ENCODE data around the gene GAS6.
A peak's percentile ranks its signal among the peaks of the same experiment; 100 is the strongest.

Gene GAS6

GRCh38 chr13:113800576-113800926 is 63.3 kb downstream of the GAS6 start:
- Histone ChIP-seq H3K27ac (ENCODE audit: low read depth, low read length) (no peak overlapping the region), H2AFZ (ENCODE audit: insufficient read depth, low read length, poor library complexity) (no peak overlapping the region), H3K23ac (ENCODE audit: low read length) (no peak overlapping the region), H2BK120ac (ENCODE audit: insufficient read depth, low read length, poor library complexity) (no peak overlapping the region), H3K14ac (ENCODE audit: low read length) (no peak overlapping the region), H3K9me3 (ENCODE audit: insufficient read depth, low read depth, low read length) (peaks cover 5% of the 10 kb centered on the region), H2BK12ac (ENCODE audit: low read length) (no peak overlapping the region), H3K79me2 (ENCODE audit: control insufficient read depth, insufficient read depth, low read length, poor library complexity) (no peaks in the 10 kb centered on the region), H3K36me3 (ENCODE audit: control insufficient read depth in 1 of 2, insufficient read depth in 2 of 2, low read length in 2 of 2) (no peaks in the 10 kb centered on the region), H4K12ac (ENCODE audit: low read depth, low read length) (no peak overlapping the region), H4K91ac (ENCODE audit: low read depth, low read length) (no peak overlapping the region), H3K79me1 (ENCODE audit: low read length) (no peaks in the 10 kb centered on the region), H2AK5ac (ENCODE audit: low read length) (no peak overlapping the region), H3K27me3 (ENCODE audit: insufficient read depth, low read length) (no peaks in the 10 kb centered on the region), H3K4ac (ENCODE audit: low read depth, low read length) (no peak overlapping the region), H4K8ac (ENCODE audit: low read depth, low read length) (no peak overlapping the region), H3K4me2 (ENCODE audit: low read length) (no peak overlapping the region), H3K18ac (ENCODE audit: low read length) (no peak overlapping the region), H3K4me3 (ENCODE audit: low read depth, low read length) (no peak overlapping the region), H2BK5ac (ENCODE audit: low read depth, low read length, poor library complexity) (no peak overlapping the region), H3K9ac (ENCODE audit: low read length) (no peak overlapping the region), H3K4me1 (ENCODE audit: control insufficient read depth in 1 of 2, insufficient read depth in 2 of 2, low read length in 2 of 2) (no peaks in the 10 kb centered on the region)
- DNase-seq, result no peak
- no CpG with 5 or more reads among the region's 10 CpGs for WGBS (ENCODE audit: extremely low coverage, insufficient coverage, insufficient read length)

GRCh38 chr13:113798200-113798811 is 65.6 kb downstream of the GAS6 start:
- no peaks in the 10 kb centered on the region for H3K79me2 ChIP-seq (ENCODE audit: control insufficient read depth, insufficient read depth, low read length, poor library complexity)
- H2AFZ ChIP-seq (ENCODE audit: insufficient read depth, low read length, poor library complexity), result no peak overlapping the region
- H3K23ac ChIP-seq (ENCODE audit: low read length), result no peak overlapping the region
- 100% methylated on average over 2 of the region's 2 CpGs for WGBS (ENCODE audit: extremely low coverage, insufficient coverage, insufficient read length)
- no peak overlapping the region for H3K4ac ChIP-seq (ENCODE audit: low read depth, low read length)
- no peaks in the 10 kb centered on the region for H3K79me1 ChIP-seq (ENCODE audit: low read length)
- no peak overlapping the region for H2AK5ac ChIP-seq (ENCODE audit: low read length)
- no peak overlapping the region for H3K4me3 ChIP-seq (ENCODE audit: low read depth, low read length)
- H3K9me3 ChIP-seq (ENCODE audit: insufficient read depth, low read depth, low read length), result peaks cover 6% of the 10 kb centered on the region
- no peaks in the 10 kb centered on the region for H3K4me1 ChIP-seq (ENCODE audit: control insufficient read depth in 1 of 2, insufficient read depth in 2 of 2, low read length in 2 of 2)
- H3K27ac ChIP-seq (ENCODE audit: low read depth, low read length), result no peak overlapping the region
- H2BK120ac ChIP-seq (ENCODE audit: insufficient read depth, low read length, poor library complexity), result no peak overlapping the region
- H3K9ac ChIP-seq (ENCODE audit: low read length), result no peak overlapping the region
- no peak overlapping the region for H4K8ac ChIP-seq (ENCODE audit: low read depth, low read length)
- H2BK5ac ChIP-seq (ENCODE audit: low read depth, low read length, poor library complexity), result no peak overlapping the region
- no peak overlapping the region for H4K91ac ChIP-seq (ENCODE audit: low read depth, low read length)
- no peak for DNase-seq
- no peaks in the 10 kb centered on the region for H3K27me3 ChIP-seq (ENCODE audit: insufficient read depth, low read length)
- no peak overlapping the region for H2BK12ac ChIP-seq (ENCODE audit: low read length)
- H4K12ac ChIP-seq (ENCODE audit: low read depth, low read length), result no peak overlapping the region
- no peak overlapping the region for H3K14ac ChIP-seq (ENCODE audit: low read length)
- H3K18ac ChIP-seq (ENCODE audit: low read length), result no peak overlapping the region
- no peaks in the 10 kb centered on the region for H3K36me3 ChIP-seq (ENCODE audit: control insufficient read depth in 1 of 2, insufficient read depth in 2 of 2, low read length in 2 of 2)
- no peak overlapping the region for H3K4me2 ChIP-seq (ENCODE audit: low read length)

GRCh38 chr13:113796964-113797676 is 66.8 kb downstream of the GAS6 start:
- Histone ChIP-seq H3K79me2 (ENCODE audit: control insufficient read depth, insufficient read depth, low read length, poor library complexity) (no peaks in the 10 kb centered on the region), H2AFZ (ENCODE audit: insufficient read depth, low read length, poor library complexity) (no peak overlapping the region), H2AK5ac (ENCODE audit: low read length) (no peak overlapping the region), H4K8ac (ENCODE audit: low read depth, low read length) (no peak overlapping the region), H3K9me3 (ENCODE audit: insufficient read depth, low read depth, low read length) (peaks cover 6% of the 10 kb centered on the region), H3K23ac (ENCODE audit: low read length) (no peak overlapping the region), H3K36me3 (ENCODE audit: control insufficient read depth in 1 of 2, insufficient read depth in 2 of 2, low read length in 2 of 2) (no peaks in the 10 kb centered on the region), H3K9ac (ENCODE audit: low read length) (no peak overlapping the region), H3K18ac (ENCODE audit: low read length) (no peak overlapping the region), H4K91ac (ENCODE audit: low read depth, low read length) (no peak overlapping the region), H3K79me1 (ENCODE audit: low read length) (no peaks in the 10 kb centered on the region), H2BK120ac (ENCODE audit: insufficient read depth, low read length, poor library complexity) (no peak overlapping the region), H2BK12ac (ENCODE audit: low read length) (no peak overlapping the region), H3K27me3 (ENCODE audit: insufficient read depth, low read length) (no peaks in the 10 kb centered on the region), H3K4me1 (ENCODE audit: control insufficient read depth in 1 of 2, insufficient read depth in 2 of 2, low read length in 2 of 2) (no peaks in the 10 kb centered on the region), H4K12ac (ENCODE audit: low read depth, low read length) (no peak overlapping the region), H3K4ac (ENCODE audit: low read depth, low read length) (no peak overlapping the region), H3K4me2 (ENCODE audit: low read length) (no peak overlapping the region), H3K27ac (ENCODE audit: low read depth, low read length) (no peak overlapping the region), H2BK5ac (ENCODE audit: low read depth, low read length, poor library complexity) (no peak overlapping the region), H3K4me3 (ENCODE audit: low read depth, low read length) (no peak overlapping the region), H3K14ac (ENCODE audit: low read length) (no peak overlapping the region)
- no peak for DNase-seq
- no CpG with 5 or more reads among the region's 30 CpGs for WGBS (ENCODE audit: extremely low coverage, insufficient coverage, insufficient read length)

- Histone ChIP-seq H4K8ac (ENCODE audit: low read depth, low read length) (no peak overlapping the region), H3K23ac (ENCODE audit: low read length) (no peak overlapping the region), H3K4me2 (ENCODE audit: low read length) (no peak overlapping the region), H3K36me3 (ENCODE audit: control insufficient read depth in 1 of 2, insufficient read depth in 2 of 2, low read length in 2 of 2) (no peaks in the 10 kb centered on the region), H3K79me2 (ENCODE audit: control insufficient read depth, insufficient read depth, low read length, poor library complexity) (no peaks in the 10 kb centered on the region), H3K27ac (ENCODE audit: low read depth, low read length) (no peak overlapping the region), H3K27me3 (ENCODE audit: insufficient read depth, low read length) (no peaks in the 10 kb centered on the region), H4K91ac (ENCODE audit: low read depth, low read length) (no peak overlapping the region), H2BK5ac (ENCODE audit: low read depth, low read length, poor library complexity) (no peak overlapping the region), H3K9ac (ENCODE audit: low read length) (no peak overlapping the region), H3K4me1 (ENCODE audit: control insufficient read depth in 1 of 2, insufficient read depth in 2 of 2, low read length in 2 of 2) (no peaks in the 10 kb centered on the region), H3K4ac (ENCODE audit: low read depth, low read length) (no peak overlapping the region), H2BK120ac (ENCODE audit: insufficient read depth, low read length, poor library complexity) (no peak overlapping the region), H2AK5ac (ENCODE audit: low read length) (no peak overlapping the region), H2BK12ac (ENCODE audit: low read length) (no peak overlapping the region), H3K18ac (ENCODE audit: low read length) (no peak overlapping the region), H3K9me3 (ENCODE audit: insufficient read depth, low read depth, low read length) (peaks cover 3% of the 10 kb centered on the region), H3K14ac (ENCODE audit: low read length) (no peak overlapping the region), H2AFZ (ENCODE audit: insufficient read depth, low read length, poor library complexity) (no peak overlapping the region), H4K12ac (ENCODE audit: low read depth, low read length) (no peak overlapping the region), H3K79me1 (ENCODE audit: low read length) (no peaks in the 10 kb centered on the region), H3K4me3 (ENCODE audit: low read depth, low read length) (peak overlapping the region; percentile 13)
- no CpG with 5 or more reads among the region's 20 CpGs for WGBS (ENCODE audit: extremely low coverage, insufficient coverage, insufficient read length)
- DNase-seq, result no peak
Measured at GRCh38 chr13:113796211-113796963, 67.5 kb downstream of the GAS6 start.

Measured in trophoblast cell (in vitro differentiated cells and primary cell).